ENCODE measurements around the gene CPLANE1. TPM values are rescaled to one million over a fixed set of nuclear protein-coding genes. Genes with fewer than 3 reads are reported as not detected.
A peak's percentile ranks its signal among the peaks of the same experiment; 100 is the strongest.

CPLANE1 gene
- total RNA-seq, 2 donors from 2014 or later, result 21.1 to 39.2 TPM

GRCh38 chr5:37255774-37256358 lies 6.7 kb upstream of the CPLANE1 start:
- TF ChIP-seq POLR2A (IDR thresholded peaks at IDR 0.05) (no peak), CTCF (IDR thresholded peaks at IDR 0.05) (no peak)
- WGBS, 2 donors, result 88 to 93% methylated on average over 4 of the region's 4 CpGs
- ATAC-seq (no peak), DNase-seq (no peak)
- Histone ChIP-seq H3K27ac (no peak overlapping the region), H3K27me3 (no peaks in the 10 kb centered on the region), H3K36me3 (replicated peaks in 1 of 2; ENCODE audit: insufficient read depth in 1 of 2, low read depth in 2 of 2) (no peaks in the 10 kb centered on the region), H3K9me3 (no peaks in the 10 kb centered on the region), H3K4me3 (no peak overlapping the region), H3K4me1 (no peaks in the 10 kb centered on the region)
- intact Hi-C loops (cut with DNase I), result no loop called here

- WGBS, 2 donors, result 91 to 100% methylated on average over 1 of the region's 1 CpG
- H3K27me3 ChIP-seq, result no peaks in the 10 kb centered on the region
- H3K36me3 ChIP-seq (replicated peaks in 1 of 2; ENCODE audit: insufficient read depth in 1 of 2, low read depth in 2 of 2), result no peaks in the 10 kb centered on the region
- TF ChIP-seq CTCF (IDR thresholded peaks at IDR 0.05) (no peak), POLR2A (IDR thresholded peaks at IDR 0.05) (no peak)
- H3K4me1 ChIP-seq, result peaks cover 6% of the 10 kb centered on the region
- no peak overlapping the region for H3K4me3 ChIP-seq
- DNase-seq (no peak), ATAC-seq (no peak)
- intact Hi-C loops (cut with DNase I), result no loop called here
- no peaks in the 10 kb centered on the region for H3K9me3 ChIP-seq
- no peak overlapping the region for H3K27ac ChIP-seq
Measured at GRCh38 chr5:37254581-37254980, 5.4 kb upstream of the CPLANE1 start.

- DNase-seq (no peak), ATAC-seq (no peak)
- H3K27me3 ChIP-seq, result no peaks in the 10 kb centered on the region
- no peaks in the 10 kb centered on the region for H3K36me3 ChIP-seq (replicated peaks in 1 of 2; ENCODE audit: insufficient read depth in 1 of 2, low read depth in 2 of 2)
- intact Hi-C loops (cut with DNase I), result no loop called here
- TF ChIP-seq POLR2A (IDR thresholded peaks at IDR 0.05) (no peak), CTCF (IDR thresholded peaks at IDR 0.05) (no peak)
- H3K4me1 ChIP-seq, result peaks cover 26% of the 10 kb centered on the region
- H3K27ac ChIP-seq, result no peak overlapping the region
- H3K9me3 ChIP-seq, result no peaks in the 10 kb centered on the region
- no peak overlapping the region for H3K4me3 ChIP-seq
Measured at GRCh38 chr5:37251665-37252064, 2.5 kb upstream of the CPLANE1 start.

GRCh38 chr5:37249815-37250164 lies 614 bp upstream of the CPLANE1 start:
- peak; percentile 2 for ATAC-seq
- Histone ChIP-seq H3K36me3 (replicated peaks in 1 of 2; ENCODE audit: insufficient read depth in 1 of 2, low read depth in 2 of 2) (no peaks in the 10 kb centered on the region), H3K9me3 (no peaks in the 10 kb centered on the region), H3K27me3 (no peaks in the 10 kb centered on the region), H3K4me3 (peak overlapping the region; percentile 77 to 80), H3K4me1 (peaks cover 28% of the 10 kb centered on the region), H3K27ac (peak overlapping the region; percentile 77 to 92 (median 90))
- intact Hi-C loops (cut with DNase I), result no loop called here
- WGBS, 2 donors, result 29 to 46% methylated on average over 8 to 10 of the region's 10 CpGs
- no peak for TF ChIP-seq POLR2A (IDR thresholded peaks at IDR 0.05)
- no peak for TF ChIP-seq CTCF (IDR thresholded peaks at IDR 0.05)
- peak in 1 of 4 donors; percentile 14 for DNase-seq

GRCh38 chr5:37248421-37248969 lies 681 bp downstream of the CPLANE1 start:
- DNase-seq, result no peak
- WGBS, 2 donors, result 5 to 7% methylated on average over 19 of the region's 19 CpGs
- intact Hi-C loops (cut with DNase I), result no loop called here
- TF ChIP-seq POLR2A (IDR thresholded peaks at IDR 0.05) (no peak), CTCF (IDR thresholded peaks at IDR 0.05) (no peak)
- no peaks in the 10 kb centered on the region for H3K27me3 ChIP-seq
- no peaks in the 10 kb centered on the region for H3K36me3 ChIP-seq (replicated peaks in 1 of 2; ENCODE audit: insufficient read depth in 1 of 2, low read depth in 2 of 2)
- no peak for ATAC-seq
- no peaks in the 10 kb centered on the region for H3K9me3 ChIP-seq
- peak overlapping the region; percentile 77 to 80 for H3K4me3 ChIP-seq
- H3K4me1 ChIP-seq, result peaks cover 28% of the 10 kb centered on the region
- peak overlapping the region; percentile 77 to 92 (median 90) for H3K27ac ChIP-seq

Measured in body of pancreas (tissue), 4 donors.